ENCODE data around the gene UBR3. TPM values are rescaled to one million over a fixed set of nuclear protein-coding genes. Genes with fewer than 3 reads are reported as not detected.

Gene UBR3
- total RNA-seq, 1 experiment from 2014 or later, result 21.9 TPM

- Histone ChIP-seq H3T11ph (ENCODE audit: low read length) (no peak overlapping the region), H3K4me2 (ENCODE audit: insufficient read depth, insufficient read length, low read length) (no peak overlapping the region), H3K23me2 (ENCODE audit: insufficient read length, low read depth, low read length, poor library complexity, severe bottlenecking) (no peaks in the 10 kb centered on the region), H3K79me1 (ENCODE audit: insufficient read depth, low read depth, low read length, poor library complexity, severe bottlenecking) (peaks cover 4% of the 10 kb centered on the region), H3K4me1 (ENCODE audit: insufficient read depth, low read length) (no peaks in the 10 kb centered on the region), H4K91ac (ENCODE audit: insufficient read length, low read depth, low read length) (no peak overlapping the region), H3K56ac (ENCODE audit: insufficient read length, low read depth, low read length) (no peak overlapping the region), H2AK5ac (ENCODE audit: insufficient read length, low read length) (no peak overlapping the region), H2BK5ac (ENCODE audit: insufficient read length, low read length) (no peak overlapping the region), H3K27me3 (ENCODE audit: insufficient read depth, low read length) (no peaks in the 10 kb centered on the region), H4K5ac (ENCODE audit: insufficient read length, low read depth, low read length) (no peak overlapping the region), H4K8ac (replicated peaks; ENCODE audit: insufficient read length, low read depth, low read length) (no peak overlapping the region), H3K18ac (ENCODE audit: insufficient read length, low read depth, low read length) (no peak overlapping the region), H3K23ac (ENCODE audit: insufficient read length, low read depth, low read length) (no peak overlapping the region), H3K79me2 (ENCODE audit: insufficient read depth, low read length) (no peaks in the 10 kb centered on the region), H2BK15ac (ENCODE audit: low read depth, low read length) (no peak overlapping the region), H3K9me3 (ENCODE audit: control insufficient read depth, low read depth, low read length) (no peaks in the 10 kb centered on the region), H3K9ac (ENCODE audit: extremely low read depth, insufficient read length, low read length) (no peak overlapping the region), H2BK20ac (ENCODE audit: low read depth, low read length, poor library complexity, severe bottlenecking) (no peak overlapping the region), H2BK12ac (ENCODE audit: insufficient read length, low read depth, low read length) (no peak overlapping the region), H3K4ac (ENCODE audit: low read depth, low read length) (no peak overlapping the region), H2AFZ (ENCODE audit: low read length) (no peak overlapping the region), H4K20me1 (ENCODE audit: control insufficient read depth, insufficient read depth, insufficient read length) (no peaks in the 10 kb centered on the region), H3K27ac (ENCODE audit: insufficient read length, low read depth, low read length) (no peak overlapping the region), H2BK120ac (ENCODE audit: low read depth, low read length, poor library complexity, severe bottlenecking) (no peak overlapping the region), H3K14ac (ENCODE audit: insufficient read depth, low read length) (no peak overlapping the region)
- H3K36me3 Mint-ChIP-seq (ENCODE audit: insufficient read depth in 1 of 3, low read depth in 3 of 3), result peaks cover 0 to 11% (median 5%) of the 10 kb centered on the region in 3 experiments; a peak in 3 of 7 replicates
- peaks cover 0 to 3% of the 10 kb centered on the region in 2 experiments; a peak in 1 of 4 replicates for H3K4me1 Mint-ChIP-seq
- TF ChIP-seq, protein P1, sequence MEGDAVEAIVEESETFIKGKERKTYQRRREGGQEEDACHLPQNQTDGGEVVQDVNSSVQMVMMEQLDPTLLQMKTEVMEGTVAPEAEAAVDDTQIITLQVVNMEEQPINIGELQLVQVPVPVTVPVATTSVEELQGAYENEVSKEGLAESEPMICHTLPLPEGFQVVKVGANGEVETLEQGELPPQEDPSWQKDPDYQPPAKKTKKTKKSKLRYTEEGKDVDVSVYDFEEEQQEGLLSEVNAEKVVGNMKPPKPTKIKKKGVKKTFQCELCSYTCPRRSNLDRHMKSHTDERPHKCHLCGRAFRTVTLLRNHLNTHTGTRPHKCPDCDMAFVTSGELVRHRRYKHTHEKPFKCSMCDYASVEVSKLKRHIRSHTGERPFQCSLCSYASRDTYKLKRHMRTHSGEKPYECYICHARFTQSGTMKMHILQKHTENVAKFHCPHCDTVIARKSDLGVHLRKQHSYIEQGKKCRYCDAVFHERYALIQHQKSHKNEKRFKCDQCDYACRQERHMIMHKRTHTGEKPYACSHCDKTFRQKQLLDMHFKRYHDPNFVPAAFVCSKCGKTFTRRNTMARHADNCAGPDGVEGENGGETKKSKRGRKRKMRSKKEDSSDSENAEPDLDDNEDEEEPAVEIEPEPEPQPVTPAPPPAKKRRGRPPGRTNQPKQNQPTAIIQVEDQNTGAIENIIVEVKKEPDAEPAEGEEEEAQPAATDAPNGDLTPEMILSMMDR (conservative IDR thresholded peaks at IDR 0.05), result no peak
- H3K27me3 Mint-ChIP-seq (ENCODE audit: low read depth), result no peaks in the 10 kb centered on the region
- no peaks in the 10 kb centered on the region for H3K9me3 Mint-ChIP-seq
- WGBS (ENCODE audit: extremely low coverage, insufficient read length, low lambda C conversion rate), result no CpG with 5 or more reads among the region's 2 CpGs
- no peak overlapping the region for H3K4me3 Mint-ChIP-seq
- no peak for DNase-seq
- no peak overlapping the region for H3K27ac Mint-ChIP-seq
Observed at GRCh38 chr2:169906731-169907130, 79.5 kb downstream of the UBR3 start.

Data from H9 (cell line).